HepG2 (cell line): Measurements from ENCODE around the gene RNASE8. TPM values are rescaled to one million over a fixed set of nuclear protein-coding genes. Genes with fewer than 3 reads are reported as not detected.

Experiments used
- AGO2 ChIP-seq: fragments of 200-400 bp; formaldehyde crosslinking; optimal IDR thresholded peaks from 2 replicates; pipeline ENCODE3; 2017; ENCODE audit warnings: mild to moderate bottlenecking, low read depth, low read length, moderate library complexity
- AKAP8 ChIP-seq: sonication (generic); formaldehyde crosslinking; IDR thresholded peaks from 2 replicates; pipeline ENCODE4 v1.5.1; 2020; ENCODE audit warnings: mild to moderate bottlenecking, missing genetic modification reagents
- ATF1 ChIP-seq: IDR thresholded peaks from 2 replicates; pipeline ENCODE4 v1.6.1; 2016; ENCODE audit warnings: mild to moderate bottlenecking, control low read depth
- CBFB ChIP-seq: sonication (generic); formaldehyde crosslinking; IDR thresholded peaks from 2 replicates; pipeline ENCODE4 v1.4.0; 2020; ENCODE audit warnings: missing genetic modification reagents
- HNF1B ChIP-seq: sonication (generic); formaldehyde crosslinking; IDR thresholded peaks from 2 replicates; pipeline ENCODE4 v1.5.1; 2020; ENCODE audit warnings: mild to moderate bottlenecking, moderate library complexity, missing genetic modification reagents
- HNRNPL ChIP-seq: fragments of 200-400 bp; formaldehyde crosslinking; IDR thresholded peaks from 2 replicates; pipeline ENCODE4 v1.6.1; 2017; ENCODE audit warnings: mild to moderate bottlenecking, low read depth, low read length
- KMT2A ChIP-seq: sonication (generic); formaldehyde crosslinking; IDR thresholded peaks from 2 replicates; pipeline ENCODE4 v1.4.0; 2020; ENCODE audit warnings: missing genetic modification reagents
- NCOA2 ChIP-seq: sonication (generic); formaldehyde crosslinking; IDR thresholded peaks from 2 replicates; pipeline ENCODE4 v1.8.0; 2022; ENCODE audit warnings: inconsistent platforms
- NFYB ChIP-seq: sonication (generic); formaldehyde crosslinking; IDR thresholded peaks from 2 replicates; pipeline ENCODE4 v1.4.0; 2020; ENCODE audit warnings: missing genetic modification reagents
- NR3C1 ChIP-seq: sonication (generic); formaldehyde crosslinking; IDR thresholded peaks from 2 replicates; pipeline ENCODE4 v1.4.0; 2020; ENCODE audit warnings: missing genetic modification reagents
- POLR2A ChIP-seq, 2 experiments: IDR thresholded peaks; 2 replicates each; pipeline ENCODE4 v1.6.1; 2011; ENCODE audit warnings: low read depth in 2 of 2, low read length in 2 of 2, mild to moderate bottlenecking in 1 of 2, moderate library complexity in 1 of 2; ENCODE audit not compliant: insufficient read depth in 1 of 2
- SAP130 ChIP-seq: IDR thresholded peaks from 2 replicates; pipeline ENCODE4 v1.6.1; 2016; ENCODE audit warnings: low read depth
- SIN3B ChIP-seq: fragments of 150-350 bp; IDR thresholded peaks from 2 replicates; pipeline ENCODE4 v1.6.1; 2014; ENCODE audit warnings: low read length
- SMC3 ChIP-seq: IDR thresholded peaks from 2 replicates; pipeline ENCODE4 v1.6.1; 2011; ENCODE audit warnings: low read length, improper control_type of control experiment
- TBX3 ChIP-seq: fragments of 450-650 bp; IDR thresholded peaks from 2 replicates; pipeline ENCODE4 v1.6.1; 2017; ENCODE audit warnings: antibody characterized with exemption, mild to moderate bottlenecking, inconsistent platforms, borderline replicate concordance
- ZBTB38 ChIP-seq: sonication (generic); formaldehyde crosslinking; IDR thresholded peaks from 2 replicates; pipeline ENCODE4 v1.5.1; 2020; ENCODE audit warnings: mild to moderate bottlenecking, missing genetic modification reagents
- ZBTB42 ChIP-seq: sonication (generic); formaldehyde crosslinking; IDR thresholded peaks from 2 replicates; pipeline ENCODE4 v1.5.0; 2020; ENCODE audit warnings: mild to moderate bottlenecking, missing genetic modification reagents
- ZMYM2 ChIP-seq: sonication (generic); formaldehyde crosslinking; IDR thresholded peaks from 2 replicates; pipeline ENCODE4 v1.8.0; 2022; ENCODE audit warnings: mild to moderate bottlenecking, missing genetic modification reagents
- ZNF17 ChIP-seq: sonication (generic); formaldehyde crosslinking; IDR thresholded peaks from 2 replicates; pipeline ENCODE4 v1.5.0; 2020; ENCODE audit warnings: mild to moderate bottlenecking, missing genetic modification reagents
- ZNF224 ChIP-seq: sonication (generic); formaldehyde crosslinking; IDR thresholded peaks from 2 replicates; pipeline ENCODE4 v1.5.0; 2020; ENCODE audit warnings: mild to moderate bottlenecking, missing genetic modification reagents
- ZNF253 ChIP-seq: sonication (generic); formaldehyde crosslinking; IDR thresholded peaks from 2 replicates; pipeline ENCODE4 v1.8.0; 2022; ENCODE audit warnings: mild to moderate bottlenecking, missing genetic modification reagents, borderline replicate concordance
- ZNF629 ChIP-seq: sonication (generic); formaldehyde crosslinking; conservative IDR thresholded peaks from 2 replicates; pipeline ENCODE4 v1.5.0; 2020; ENCODE audit warnings: missing genetic modification reagents
- ZNF773 ChIP-seq: sonication (generic); formaldehyde crosslinking; IDR thresholded peaks from 2 replicates; pipeline ENCODE4 v1.4.0; 2020; ENCODE audit warnings: missing genetic modification reagents, borderline replicate concordance
- ZSCAN22 ChIP-seq: sonication (generic); formaldehyde crosslinking; IDR thresholded peaks from 2 replicates; pipeline ENCODE4 v1.4.0; 2020; ENCODE audit warnings: mild to moderate bottlenecking, missing genetic modification reagents
- ZXDC ChIP-seq: sonication (generic); formaldehyde crosslinking; IDR thresholded peaks from 2 replicates; pipeline ENCODE4 v1.5.0; 2020; ENCODE audit warnings: mild to moderate bottlenecking, missing genetic modification reagents
- polyA plus RNA-seq, 8 experiments: library from polyadenylated mRNA; depleted of rRNA in 3 of 8; stranded (reverse) in 7 of 8; unstranded in 1 of 8; fragments of >200 nt; fragmentation: Illumina TruSeq in 4 of 8; extraction: Trizol in 4 of 8; gene quantifications; 2 replicates each; pipeline versions ENCODE4 v1.2.1 to v1.2.3, GENCODE V29; 2011 to 2016; ENCODE audit warnings: low read depth in 4 of 8, missing spikeins in 1 of 8, mixed read lengths in 1 of 8; ENCODE audit not compliant: insufficient read depth in 1 of 8
- total RNA-seq, 5 experiments: library from RNA; depleted of rRNA; stranded (reverse); fragments of >200 nt; fragmentation: Illumina TruSeq; extraction: Trizol; gene quantifications; 2 replicates each; pipeline ENCODE4 v1.2.3, GENCODE V29; 2016; ENCODE audit warnings: low read depth in 1 of 5
- TF ChIP-seq, protein P1 (sequence below), 2 experiments: fragments of 450-650 bp in 1 of 2; sonication (generic) in 1 of 2; formaldehyde crosslinking; IDR thresholded peaks; 2 replicates each; pipeline versions ENCODE4 v1.5.0 to v1.8.0; 2020 to 2022; ENCODE audit warnings: mild to moderate bottlenecking in 1 of 2, missing genetic modification reagents in 1 of 2
- TF ChIP-seq, protein P2 (sequence below): sonication (generic); formaldehyde crosslinking; IDR thresholded peaks from 2 replicates; pipeline ENCODE4 v1.8.0; 2022; ENCODE audit warnings: mild to moderate bottlenecking, missing genetic modification reagents, moderate library complexity

RNASE8 gene
- total and polyA plus RNA-seq, 2 of the 13 experiments (the other 11 are each of a cell fraction or from before 2014, with no cell fraction given): not detected

- TF ChIP-seq CBFB (CRISPR knock-in tag) (peak; percentile 97), SMC3 (no peak), ZSCAN22 (CRISPR knock-in tag) (peak; percentile 38), ATF1 (peak; percentile 90), ZBTB38 (CRISPR knock-in tag) (peak; percentile 98), ZNF224 (CRISPR knock-in tag) (peak; percentile 90), NFYB (CRISPR knock-in tag) (peak; percentile 63), SIN3B (no peak; the same call in 1 of the 2 replicates), ZNF773 (CRISPR knock-in tag) (no peak; the same call in none of the 2 replicates), HNRNPL (peak; percentile 92), ZXDC (peak; percentile 98), ZNF253 (CRISPR knock-in tag) (peak; percentile 89; the same call in 1 of the 2 replicates), POLR2A (IDR thresholded peaks at IDR 0.05; ENCODE audit: insufficient read depth in 1 of 2, low read depth in 2 of 2, low read length in 2 of 2) (peak in 1 of 2 experiments; percentile 95; a peak in 2 of 4 replicates), HNF1B (CRISPR knock-in tag) (peak; percentile 87), AKAP8 (CRISPR knock-in tag) (peak; percentile 94), KMT2A (CRISPR knock-in tag) (peak; percentile 88), NCOA2 (CRISPR knock-in tag) (peak; percentile 73), AGO2 (peak; percentile 99), ZNF17 (no peak), ZMYM2 (CRISPR knock-in tag) (peak; percentile 87), ZNF629 (CRISPR knock-in tag) (peak; percentile 56), TBX3 (peak; percentile 67; the same call in 1 of the 2 replicates), NR3C1 (0 out of 2 replicates have a peak, but pooled peaks have one; percentile 54), SAP130 (CRISPR knock-in tag) (peak; percentile 86), ZBTB42 (CRISPR knock-in tag) (peak; percentile 95)
- TF ChIP-seq, protein P1, sequence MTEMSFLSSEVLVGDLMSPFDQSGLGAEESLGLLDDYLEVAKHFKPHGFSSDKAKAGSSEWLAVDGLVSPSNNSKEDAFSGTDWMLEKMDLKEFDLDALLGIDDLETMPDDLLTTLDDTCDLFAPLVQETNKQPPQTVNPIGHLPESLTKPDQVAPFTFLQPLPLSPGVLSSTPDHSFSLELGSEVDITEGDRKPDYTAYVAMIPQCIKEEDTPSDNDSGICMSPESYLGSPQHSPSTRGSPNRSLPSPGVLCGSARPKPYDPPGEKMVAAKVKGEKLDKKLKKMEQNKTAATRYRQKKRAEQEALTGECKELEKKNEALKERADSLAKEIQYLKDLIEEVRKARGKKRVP (CRISPR knock-in tag; IDR thresholded peaks at IDR 0.05): peak in 1 of 2 experiments; percentile 77; a peak in 2 of 4 replicates
- TF ChIP-seq, protein P2, sequence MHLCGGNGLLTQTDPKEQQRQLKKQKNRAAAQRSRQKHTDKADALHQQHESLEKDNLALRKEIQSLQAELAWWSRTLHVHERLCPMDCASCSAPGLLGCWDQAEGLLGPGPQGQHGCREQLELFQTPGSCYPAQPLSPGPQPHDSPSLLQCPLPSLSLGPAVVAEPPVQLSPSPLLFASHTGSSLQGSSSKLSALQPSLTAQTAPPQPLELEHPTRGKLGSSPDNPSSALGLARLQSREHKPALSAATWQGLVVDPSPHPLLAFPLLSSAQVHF: peak; percentile 95
Measured at GRCh38 chr14:21103710-21104447, 46.3 kb downstream of the RNASE8 start (continued).
